OCI-LY3 (cell line): ENCODE results near the gene MNX1.

ENCODE experiments used
- H2AFZ ChIP-seq: fragments of 200-600, 300-600 bp; shearing (Covaris generic); 2 replicates; pipeline ENCODE4 v1.6.0; 2014; ENCODE audit warnings: antibody characterized with exemption, low read depth, low read length
- H3K27ac ChIP-seq: fragments of 200-600, 300-600 bp; sonication (generic); 2 replicates; pipeline ENCODE4 v1.5.1; 2014; ENCODE audit warnings: mild to moderate bottlenecking, low read length, moderate library complexity, mixed read lengths
- H3K27me3 ChIP-seq: fragments of 200-600, 300-600 bp; sonication (generic); 2 replicates; pipeline ENCODE4 v1.6.1; 2014; ENCODE audit warnings: low read depth, low read length, mixed read lengths
- H3K36me3 ChIP-seq: fragments of 200-600, 300-600 bp; sonication (generic); replicated peaks from 2 replicates; pipeline ENCODE3; 2014; ENCODE audit warnings: low read depth, low read length, mixed read lengths
- H3K4me1 ChIP-seq: fragments of 300-600, 200-600 bp; sonication (generic); 2 replicates; pipeline ENCODE4 v1.6.1; 2014; ENCODE audit warnings: low read length, mixed read lengths
- H3K4me2 ChIP-seq: fragments of 200-600, 300-600 bp; sonication (generic); 2 replicates; pipeline ENCODE4 v1.6.1; 2014; ENCODE audit warnings: low read length, mixed read lengths
- H3K4me3 ChIP-seq: fragments of 300-600, 200-600 bp; sonication (generic); 2 replicates; pipeline ENCODE4 v1.5.1; 2014; ENCODE audit warnings: antibody characterized with exemption, mild to moderate bottlenecking, low read length, moderate library complexity
- H3K79me2 ChIP-seq: fragments of 300-600, 200-600 bp; shearing (Covaris generic); 2 replicates; pipeline ENCODE4 v1.6.1; 2014; ENCODE audit warnings: mild to moderate bottlenecking, low read length, mixed read lengths
- H3K9ac ChIP-seq: fragments of 300-600, 200-600 bp; shearing (Covaris generic); 2 replicates; pipeline ENCODE4 v1.6.0; 2014; ENCODE audit warnings: mild to moderate bottlenecking, low read length, moderate library complexity
- H3K9me3 ChIP-seq: fragments of 200-600, 300-600 bp; shearing (Covaris generic); 2 replicates; pipeline ENCODE4 v1.6.1; 2014; ENCODE audit warnings: low read length, mixed read lengths; ENCODE audit not compliant: insufficient read depth
- H4K20me1 ChIP-seq: fragments of 200-600, 300-600 bp; sonication (generic); 2 replicates; pipeline ENCODE4 v1.6.1; 2016; ENCODE audit warnings: low read length, mixed read lengths; ENCODE audit not compliant: insufficient read depth
- EZH2phosphoT487 ChIP-seq: fragments of 200-600 bp; shearing (Covaris generic); IDR thresholded peaks from 2 replicates; pipeline ENCODE4 v1.6.1; 2018; ENCODE audit warnings: antibody characterized with exemption, mixed run types, low read depth
- TF ChIP-seq, protein P1 (sequence below): fragments of 200-600, 300-600 bp; sonication (generic); IDR thresholded peaks from 2 replicates; pipeline ENCODE4 v1.5.1; 2014; ENCODE audit warnings: antibody characterized with exemption, low read length, low read depth

The MNX1 gene

DNA sequence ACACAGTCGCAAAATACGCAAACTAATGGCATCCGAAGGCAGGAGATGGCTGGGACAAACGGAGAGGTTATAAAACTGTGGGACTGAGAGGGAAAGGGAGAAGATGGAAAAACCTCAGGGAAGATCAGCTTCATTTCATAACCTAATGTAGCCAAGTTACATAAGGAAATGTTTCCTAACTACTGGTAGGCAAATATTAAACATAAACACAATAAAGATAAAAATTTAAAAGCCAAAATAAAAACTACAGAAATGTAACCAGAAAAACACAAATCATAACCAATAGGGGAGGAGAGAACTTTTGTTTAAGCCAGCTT, 13.1 kb upstream of the MNX1 start:
- no peak overlapping the region for H3K4me2 ChIP-seq
- H3K9me3 ChIP-seq, result no peaks in the 10 kb centered on the region
- H3K36me3 ChIP-seq, result no peaks in the 10 kb centered on the region
- no peak overlapping the region for H2AFZ ChIP-seq
- no peak overlapping the region for H3K9ac ChIP-seq
- TF ChIP-seq EZH2phosphoT487, result no peak
- TF ChIP-seq, protein P1, sequence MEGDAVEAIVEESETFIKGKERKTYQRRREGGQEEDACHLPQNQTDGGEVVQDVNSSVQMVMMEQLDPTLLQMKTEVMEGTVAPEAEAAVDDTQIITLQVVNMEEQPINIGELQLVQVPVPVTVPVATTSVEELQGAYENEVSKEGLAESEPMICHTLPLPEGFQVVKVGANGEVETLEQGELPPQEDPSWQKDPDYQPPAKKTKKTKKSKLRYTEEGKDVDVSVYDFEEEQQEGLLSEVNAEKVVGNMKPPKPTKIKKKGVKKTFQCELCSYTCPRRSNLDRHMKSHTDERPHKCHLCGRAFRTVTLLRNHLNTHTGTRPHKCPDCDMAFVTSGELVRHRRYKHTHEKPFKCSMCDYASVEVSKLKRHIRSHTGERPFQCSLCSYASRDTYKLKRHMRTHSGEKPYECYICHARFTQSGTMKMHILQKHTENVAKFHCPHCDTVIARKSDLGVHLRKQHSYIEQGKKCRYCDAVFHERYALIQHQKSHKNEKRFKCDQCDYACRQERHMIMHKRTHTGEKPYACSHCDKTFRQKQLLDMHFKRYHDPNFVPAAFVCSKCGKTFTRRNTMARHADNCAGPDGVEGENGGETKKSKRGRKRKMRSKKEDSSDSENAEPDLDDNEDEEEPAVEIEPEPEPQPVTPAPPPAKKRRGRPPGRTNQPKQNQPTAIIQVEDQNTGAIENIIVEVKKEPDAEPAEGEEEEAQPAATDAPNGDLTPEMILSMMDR, result no peak
- peaks cover 34% of the 10 kb centered on the region for H3K27me3 ChIP-seq
- no peak overlapping the region for H3K4me3 ChIP-seq
- H3K79me2 ChIP-seq, result no peaks in the 10 kb centered on the region
- H3K4me1 ChIP-seq, result no peaks in the 10 kb centered on the region
- no peak overlapping the region for H3K27ac ChIP-seq
- H4K20me1 ChIP-seq, result no peaks in the 10 kb centered on the region

DNA sequence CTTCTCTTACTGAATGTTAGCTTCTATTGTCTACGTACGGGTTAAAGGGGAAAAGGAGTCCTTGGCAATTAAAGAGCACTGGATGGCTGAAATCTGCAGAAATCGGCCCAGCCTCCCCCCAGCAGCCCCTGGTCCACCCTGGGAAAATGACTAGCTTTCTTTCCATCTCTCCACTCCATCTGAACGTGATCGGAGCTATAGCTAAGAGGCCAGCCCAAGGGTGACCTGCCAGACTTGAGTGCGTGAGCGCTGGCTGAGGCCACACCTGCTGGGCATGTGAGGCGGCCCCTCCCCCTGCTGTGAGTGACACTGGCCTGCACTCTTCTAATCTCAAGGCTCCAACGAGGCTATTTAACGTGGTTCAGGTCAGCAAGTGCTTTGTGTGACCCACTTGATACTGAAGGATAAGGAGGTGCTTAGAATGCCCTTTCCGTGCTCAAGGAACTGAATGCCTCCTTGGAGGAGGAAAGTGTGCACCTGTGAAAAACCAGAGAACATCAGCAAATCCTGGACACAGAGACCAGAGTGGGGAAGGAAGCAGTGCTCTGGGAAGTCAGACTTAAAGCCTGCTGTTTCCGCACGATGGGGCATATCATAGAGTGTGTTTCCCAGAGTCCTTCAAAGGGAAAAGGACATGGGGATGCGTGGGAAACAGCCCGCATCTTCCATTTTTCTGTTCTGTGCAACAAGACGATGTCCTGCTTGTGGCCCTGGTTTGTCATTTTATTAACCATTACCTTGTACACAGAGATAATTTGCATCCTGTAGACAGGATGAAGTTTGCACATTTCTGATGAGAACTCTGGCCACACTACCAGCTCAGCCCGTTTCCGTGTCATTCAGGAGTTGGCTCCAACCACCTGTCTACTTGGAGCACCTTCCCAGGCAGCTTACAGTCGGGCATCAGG, 12.5 kb upstream of the MNX1 start:
- Histone ChIP-seq H2AFZ (no peak overlapping the region), H3K9me3 (no peaks in the 10 kb centered on the region), H3K9ac (no peak overlapping the region), H4K20me1 (no peaks in the 10 kb centered on the region), H3K4me1 (no peaks in the 10 kb centered on the region), H3K4me3 (no peak overlapping the region), H3K36me3 (no peaks in the 10 kb centered on the region), H3K4me2 (no peak overlapping the region), H3K27ac (no peak overlapping the region), H3K79me2 (no peaks in the 10 kb centered on the region), H3K27me3 (peaks cover 28% of the 10 kb centered on the region)
- TF ChIP-seq, protein P1, result no peak
- TF ChIP-seq EZH2phosphoT487, result no peak

DNA sequence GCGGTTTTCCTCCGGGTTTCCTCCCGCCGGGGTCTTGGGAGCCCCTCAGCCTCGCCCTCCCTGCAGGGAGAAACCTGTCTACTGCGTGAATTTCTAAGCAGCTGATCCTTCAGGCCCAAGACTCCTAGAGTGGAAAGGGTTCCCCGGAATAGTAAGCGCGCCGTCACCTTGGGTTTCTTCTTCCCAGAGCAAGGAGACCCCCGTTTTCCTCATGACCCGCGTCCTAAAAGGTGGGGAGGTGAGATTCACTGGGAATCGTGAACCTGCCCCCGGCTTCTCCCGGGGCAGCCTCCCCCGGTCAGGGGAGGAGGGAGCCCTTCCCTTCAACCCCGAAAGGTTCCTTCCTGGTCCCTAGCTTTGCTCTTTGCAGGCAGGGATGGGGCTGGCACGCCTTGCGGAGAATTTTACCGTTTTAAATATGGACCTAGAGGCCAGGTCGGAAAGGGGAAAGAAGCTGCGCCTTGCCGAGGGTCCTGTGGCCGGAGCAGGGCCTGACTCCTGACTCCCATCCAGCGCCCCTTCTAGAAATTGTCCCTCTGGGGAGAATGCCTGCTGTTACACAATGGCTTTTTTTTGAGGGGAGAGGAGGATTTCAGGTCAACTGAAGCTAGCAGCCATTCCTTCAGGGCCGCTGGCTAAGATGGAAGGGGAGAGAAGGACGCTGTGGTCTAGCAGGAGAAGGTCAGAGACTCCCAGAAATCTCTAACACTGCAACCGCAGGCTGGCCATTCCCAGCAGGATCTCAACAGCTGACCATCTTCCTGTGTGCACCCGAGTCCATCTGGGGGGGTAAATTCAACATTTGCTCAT, 11.6 kb upstream of the MNX1 start:
- Histone ChIP-seq H3K4me3 (no peak overlapping the region), H2AFZ (no peak overlapping the region), H4K20me1 (no peaks in the 10 kb centered on the region), H3K27ac (no peak overlapping the region), H3K9ac (no peak overlapping the region), H3K36me3 (no peaks in the 10 kb centered on the region), H3K4me1 (no peaks in the 10 kb centered on the region), H3K27me3 (peaks cover 28% of the 10 kb centered on the region), H3K4me2 (no peak overlapping the region), H3K9me3 (no peaks in the 10 kb centered on the region), H3K79me2 (no peaks in the 10 kb centered on the region)
- TF ChIP-seq, protein P1, result no peak
- no peak for TF ChIP-seq EZH2phosphoT487

DNA sequence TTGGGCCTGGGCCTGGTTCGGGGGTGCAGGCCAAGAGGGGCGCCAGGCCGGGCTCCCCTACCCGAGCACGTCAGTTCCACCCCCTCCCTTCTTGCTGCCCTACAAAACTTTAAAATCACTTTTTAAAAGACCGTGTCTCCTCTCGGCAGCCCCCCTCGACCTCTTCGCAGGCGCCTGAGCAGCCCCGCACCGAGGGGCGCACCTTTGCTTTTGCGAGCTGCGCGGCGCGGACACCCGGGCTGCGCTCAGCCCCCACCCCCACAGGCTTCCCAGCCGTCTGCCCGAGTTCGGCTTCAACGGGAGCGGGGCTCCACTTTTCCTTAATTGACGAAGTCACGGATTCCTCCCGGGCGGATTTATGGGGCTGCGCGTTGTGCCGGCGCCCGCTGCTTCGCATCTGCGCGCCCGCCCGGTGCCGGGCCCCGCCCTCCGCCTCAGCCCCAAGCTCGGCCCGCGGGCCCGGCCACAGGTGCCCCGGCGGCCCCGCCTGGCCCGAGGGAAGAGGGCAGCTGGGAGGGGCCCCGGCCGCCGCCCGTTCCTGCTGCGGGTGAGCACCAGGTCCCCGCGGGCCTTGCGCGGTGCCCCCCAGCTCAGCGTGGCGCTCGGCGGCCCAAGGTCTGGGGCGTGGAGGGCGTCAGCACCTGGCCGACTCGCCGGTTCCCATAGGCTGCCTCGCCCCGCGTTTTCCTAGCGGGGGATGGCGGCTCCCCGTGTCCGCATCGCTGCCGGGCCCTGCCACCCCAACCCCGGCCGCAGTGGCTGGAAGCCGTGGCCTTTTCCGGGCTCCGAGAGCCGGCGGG, 10.8 kb upstream of the MNX1 start:
- no peak overlapping the region for H3K4me2 ChIP-seq
- no peak overlapping the region for H3K27ac ChIP-seq
- H3K79me2 ChIP-seq, result no peaks in the 10 kb centered on the region
- H3K4me3 ChIP-seq, result no peak overlapping the region
- no peaks in the 10 kb centered on the region for H3K9me3 ChIP-seq
- H2AFZ ChIP-seq, result no peak overlapping the region
- no peaks in the 10 kb centered on the region for H4K20me1 ChIP-seq
- H3K36me3 ChIP-seq, result no peaks in the 10 kb centered on the region
- peaks cover 7% of the 10 kb centered on the region for H3K4me1 ChIP-seq
- H3K27me3 ChIP-seq, result peaks cover 28% of the 10 kb centered on the region
- no peak for TF ChIP-seq EZH2phosphoT487
- no peak overlapping the region for H3K9ac ChIP-seq
